Thymus (tissue), 11 donors: ENCODE results near the gene FANCE. TPM values are rescaled to one million over a fixed set of nuclear protein-coding genes. Genes with fewer than 3 reads are reported as not detected.

ENCODE experiments used
- DNase-seq, 9 donors: peaks; one replicate each; pipeline ENCODE4 v3.0.0-alpha.2; 2013; ENCODE audit warnings: low spot score in 9 of 9, low read depth in 6 of 9, missing footprints in 1 of 9
- H3K27ac ChIP-seq, 2 donors: one replicate each; pipeline ENCODE4 v1.5.1; 2013; ENCODE audit warnings: control low read depth in 1 of 2, low read depth in 1 of 2, low read length in 1 of 2, mild to moderate bottlenecking in 1 of 2, moderate library complexity in 1 of 2
- H3K27me3 ChIP-seq, 2 donors: one replicate each; pipeline ENCODE4 v1.5.1; 2013; ENCODE audit warnings: low read length in 1 of 2; ENCODE audit not compliant: control insufficient read depth in 2 of 2, insufficient read depth in 1 of 2
- H3K36me3 ChIP-seq, 2 donors: one replicate each; pipeline ENCODE4 v1.5.1; 2013; ENCODE audit warnings: low read length in 1 of 2, mild to moderate bottlenecking in 1 of 2, moderate library complexity in 1 of 2; ENCODE audit not compliant: control insufficient read depth in 2 of 2, insufficient read depth in 2 of 2
- H3K4me1 ChIP-seq, 2 donors: one replicate each; pipeline ENCODE4 v1.5.1; 2013; ENCODE audit warnings: low read length in 2 of 2; ENCODE audit not compliant: control insufficient read depth in 2 of 2, insufficient read depth in 2 of 2
- H3K4me3 ChIP-seq, 2 donors: one replicate each; pipeline ENCODE4 v1.5.1; 2013; ENCODE audit warnings: low read length in 2 of 2, control low read depth in 1 of 2, mild to moderate bottlenecking in 1 of 2
- H3K9me3 ChIP-seq, 2 donors: one replicate each; pipeline ENCODE4 v1.5.1; 2013; ENCODE audit warnings: low read length in 1 of 2, mild to moderate bottlenecking in 1 of 2; ENCODE audit not compliant: control insufficient read depth in 2 of 2, insufficient read depth in 1 of 2
- WGBS: extraction: QIAGEN DNeasy Blood & Tissue Kit; methylation state at CpG from one replicate; pipeline ENCODE4 v1.1.7; 2013; 5-methylcytosine and 5-hydroxymethylcytosine counted together
- polyA plus RNA-seq: library from polyadenylated mRNA; stranded (reverse); fragments of 200-250 nt; gene quantifications from one replicate; pipeline ENCODE4 v1.2.3, GENCODE V29; 2013
- total RNA-seq: library from RNA; stranded (reverse); fragments of 120-200 nt; gene quantifications from one replicate; pipeline ENCODE4 v1.2.4, GENCODE V29; 2013
- donor health status: healthy.

FANCE gene
- total and polyA plus RNA-seq, 2 donors: 3.6 to 8.4 TPM

DNA sequence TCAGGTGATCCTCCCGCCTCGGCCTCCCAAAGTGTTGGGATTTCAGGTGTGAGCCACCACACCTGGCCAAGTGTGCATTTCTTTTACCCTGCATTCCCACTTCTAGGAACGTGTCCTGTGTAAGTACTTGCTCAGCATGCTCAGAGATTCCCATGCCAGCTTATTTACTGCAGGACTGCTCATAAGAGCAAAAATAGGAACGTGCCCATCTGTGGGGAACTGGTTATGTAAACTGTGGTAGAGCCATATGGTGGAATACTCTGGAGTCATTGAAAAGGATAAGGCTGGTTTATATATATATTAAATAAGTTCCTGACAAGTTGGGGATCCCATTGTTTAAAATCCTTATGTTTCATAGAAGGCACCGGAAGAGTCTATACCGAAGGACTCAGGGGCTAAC is 38.2 kb upstream of the FANCE start:
- no peak overlapping the region for H3K4me3 ChIP-seq
- H3K27ac ChIP-seq: no peak overlapping the region
- H3K36me3 ChIP-seq: peaks cover 8 to 36% of the 10 kb centered on the region in 2 donors
- peaks cover 10 to 30% of the 10 kb centered on the region in 2 donors for H3K4me1 ChIP-seq
- WGBS: 98% methylated on average over 6 of the region's 6 CpGs
- H3K9me3 ChIP-seq: peaks cover 0 to 3% of the 10 kb centered on the region in 2 donors
- H3K27me3 ChIP-seq: no peaks in the 10 kb centered on the region
- no peak for DNase-seq

DNA sequence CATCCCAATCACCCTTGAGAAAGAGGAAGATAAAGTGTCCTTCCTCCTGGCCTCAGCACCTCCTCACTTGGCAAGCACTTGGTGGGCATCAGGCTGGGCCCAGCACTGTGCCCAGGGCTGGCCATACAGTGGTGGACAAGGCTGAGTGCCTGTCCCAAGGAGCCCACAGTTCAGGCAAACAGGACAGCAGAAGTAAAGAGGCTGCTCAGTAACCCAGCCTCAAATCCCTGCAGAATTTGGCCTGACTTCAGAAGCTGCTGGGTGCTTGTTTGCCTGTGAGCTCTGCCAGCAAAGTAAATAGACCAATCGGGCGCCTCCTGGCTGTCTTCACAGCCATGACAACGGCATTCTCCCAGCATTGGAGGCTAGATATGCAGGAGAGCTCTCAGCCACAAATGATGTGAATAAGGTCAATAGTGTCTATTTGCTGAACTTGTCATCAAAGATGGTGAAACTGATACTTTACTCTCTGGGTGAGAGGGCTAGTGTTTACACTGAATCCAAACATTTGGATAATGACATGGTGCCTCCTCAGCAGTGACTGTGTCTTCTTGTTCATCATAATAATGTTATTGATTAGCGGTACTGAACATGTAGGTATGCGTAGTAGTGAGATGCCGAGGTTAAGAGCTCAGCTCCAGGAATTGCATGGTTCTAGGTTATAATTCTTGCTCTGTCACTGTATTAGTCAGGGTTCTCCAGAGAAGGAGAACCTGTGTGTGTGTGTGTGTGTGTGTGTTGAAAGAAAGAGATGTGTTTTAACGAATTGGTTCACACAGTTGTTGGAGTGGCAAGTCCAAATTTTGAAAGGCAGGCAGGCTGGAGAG is 36.9 kb upstream of the FANCE start:
- Histone ChIP-seq H3K4me1 (peaks cover 17 to 40% of the 10 kb centered on the region in 2 donors), H3K27me3 (no peaks in the 10 kb centered on the region), H3K36me3 (peaks cover 9 to 36% of the 10 kb centered on the region in 2 donors), H3K9me3 (peaks cover 0 to 3% of the 10 kb centered on the region in 2 donors), H3K4me3 (no peak overlapping the region), H3K27ac (no peak overlapping the region)
- DNase-seq: peak in 2 of 9 donors; percentile 28 to 47
- WGBS: 90% methylated on average over 7 of the region's 7 CpGs

DNA sequence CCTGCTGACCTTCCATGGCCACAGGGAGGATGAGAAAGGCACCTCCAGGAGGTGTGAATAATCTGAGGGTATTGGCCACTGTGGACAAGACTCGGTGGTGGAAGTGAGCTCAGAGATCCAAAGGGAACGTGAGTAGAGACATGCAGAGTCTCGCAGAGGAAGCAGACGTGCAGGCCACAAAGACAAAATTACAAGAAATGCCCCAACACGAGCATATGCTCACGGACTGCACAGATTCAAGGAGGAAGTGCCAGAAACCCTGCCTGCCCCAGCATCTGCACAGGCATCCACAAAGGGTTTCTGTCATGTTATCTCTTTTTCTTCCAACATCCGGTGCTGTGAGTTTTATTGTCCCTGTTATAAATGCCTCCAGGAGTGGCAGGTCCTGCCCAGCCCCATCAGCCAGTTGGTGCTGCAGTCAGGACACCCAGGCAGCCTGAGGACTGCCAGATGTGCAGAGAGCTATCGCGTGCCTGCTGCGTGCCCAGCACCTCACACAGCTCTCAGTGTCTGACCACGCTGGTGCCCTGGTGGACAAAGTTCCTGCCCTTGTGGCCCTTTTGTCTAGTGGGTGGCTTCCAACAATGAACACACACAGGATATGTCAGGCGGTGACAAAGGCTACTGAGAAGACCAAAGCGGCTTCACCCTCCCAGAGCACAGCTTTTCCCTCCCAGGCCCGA is 34.0 kb upstream of the FANCE start:
- no peak overlapping the region for H3K27ac ChIP-seq
- peaks cover 19 to 30% of the 10 kb centered on the region in 2 donors for H3K4me1 ChIP-seq
- no peaks in the 10 kb centered on the region for H3K9me3 ChIP-seq
- WGBS: 48% methylated on average over 14 of the region's 14 CpGs
- no peak overlapping the region for H3K4me3 ChIP-seq
- H3K36me3 ChIP-seq: peaks cover 13 to 27% of the 10 kb centered on the region in 2 donors
- H3K27me3 ChIP-seq: no peaks in the 10 kb centered on the region
- peak in 2 of 9 donors; percentile 25 to 41 for DNase-seq

DNA sequence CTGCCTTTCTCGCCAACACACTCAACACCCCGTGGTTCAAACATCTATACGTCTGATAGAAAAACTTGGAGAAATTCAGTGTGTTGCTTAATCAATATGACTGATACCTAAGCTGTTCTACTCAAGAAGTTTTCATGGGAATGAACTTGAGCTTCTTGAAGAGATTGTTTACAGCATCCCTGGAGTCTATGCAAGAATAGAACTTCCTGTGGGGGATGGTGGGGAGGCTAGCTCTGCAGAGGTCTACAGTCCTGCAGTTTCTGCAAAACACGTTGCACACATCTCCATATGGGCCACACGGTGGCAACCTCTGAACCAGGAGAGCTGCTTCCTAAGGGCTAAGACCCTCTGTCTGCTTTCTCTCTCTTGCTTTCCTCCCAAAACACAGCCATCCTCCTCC is 32.7 kb upstream of the FANCE start:
- Histone ChIP-seq H3K27ac (peak overlapping the region in 1 of 2 donors; percentile 57), H3K9me3 (no peaks in the 10 kb centered on the region), H3K4me3 (no peak overlapping the region), H3K36me3 (peaks cover 14 to 27% of the 10 kb centered on the region in 2 donors), H3K27me3 (no peaks in the 10 kb centered on the region), H3K4me1 (peaks cover 19 to 30% of the 10 kb centered on the region in 2 donors)
- 64% methylated on average over 5 of the region's 5 CpGs for WGBS
- DNase-seq: peak in 8 of 9 donors; percentile 45 to 85 (median 56)

- Histone ChIP-seq H3K9me3 (no peaks in the 10 kb centered on the region), H3K27ac (peak overlapping the region in 1 of 2 donors; percentile 27), H3K4me3 (no peak overlapping the region), H3K36me3 (peaks cover 18 to 29% of the 10 kb centered on the region in 2 donors), H3K4me1 (peaks cover 19 to 26% of the 10 kb centered on the region in 2 donors), H3K27me3 (no peaks in the 10 kb centered on the region)
- no peak for DNase-seq
- 98% methylated on average over 14 of the region's 14 CpGs for WGBS
Observed at GRCh38 chr6:35419961-35420360, 32.2 kb upstream of the FANCE start.

GRCh38 chr6:35425284-35425683 is 26.9 kb upstream of the FANCE start:
- no peaks in the 10 kb centered on the region for H3K27me3 ChIP-seq
- peaks cover 0 to 2% of the 10 kb centered on the region in 2 donors for H3K4me1 ChIP-seq
- no peak overlapping the region for H3K27ac ChIP-seq
- peaks cover 0 to 17% of the 10 kb centered on the region in 2 donors for H3K9me3 ChIP-seq
- 94% methylated on average over 3 of the region's 3 CpGs for WGBS
- H3K4me3 ChIP-seq: no peak overlapping the region
- DNase-seq: no peak
- peaks cover 20 to 41% of the 10 kb centered on the region in 2 donors for H3K36me3 ChIP-seq

DNA sequence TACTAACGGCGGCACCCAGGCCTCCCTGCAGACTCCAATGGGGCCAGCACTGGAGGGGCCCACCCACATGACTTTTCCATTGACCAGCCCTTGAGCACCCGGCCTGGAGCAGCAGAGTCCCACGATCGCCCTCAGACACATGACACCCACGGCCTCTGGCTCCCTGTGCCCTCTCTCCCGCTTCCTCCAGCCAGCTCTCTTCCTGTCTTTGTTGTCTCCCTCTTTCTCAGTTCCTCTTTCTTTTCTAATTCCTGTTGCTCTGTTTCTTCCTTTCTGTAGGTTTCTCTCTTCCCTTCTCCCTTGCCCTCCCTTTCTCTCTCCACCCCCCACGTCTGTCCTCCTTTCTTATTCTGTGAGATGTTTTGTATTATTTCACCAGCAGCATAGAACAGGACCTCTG is 26.1 kb upstream of the FANCE start:
- Histone ChIP-seq H3K36me3 (peaks cover 19 to 41% of the 10 kb centered on the region in 2 donors), H3K4me3 (no peak overlapping the region), H3K27ac (no peak overlapping the region), H3K4me1 (peaks cover 0 to 2% of the 10 kb centered on the region in 2 donors), H3K9me3 (peaks cover 0 to 17% of the 10 kb centered on the region in 2 donors), H3K27me3 (no peaks in the 10 kb centered on the region)
- WGBS: 58% methylated on average over 8 of the region's 8 CpGs
- DNase-seq: no peak

DNA sequence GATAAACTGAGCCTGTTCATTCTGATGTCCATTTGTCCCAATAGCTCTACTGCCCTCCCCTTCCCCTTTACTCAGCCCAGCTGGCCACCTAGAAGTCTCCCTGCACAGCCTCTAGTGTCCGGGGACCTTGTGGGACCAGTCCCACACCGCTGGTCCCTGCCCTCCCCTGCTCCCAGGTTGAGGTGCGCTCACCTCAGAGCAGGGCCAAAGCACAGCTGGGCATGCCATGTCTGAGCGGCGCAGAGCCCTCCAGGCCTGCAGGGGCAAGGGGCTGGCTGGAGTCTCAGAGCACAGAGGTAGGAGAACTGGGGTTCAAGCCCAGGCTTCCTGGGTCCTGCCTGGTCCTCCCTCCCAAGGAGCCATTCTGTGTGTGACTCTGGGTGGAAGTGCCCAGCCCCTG is 24.7 kb upstream of the FANCE start:
- Histone ChIP-seq H3K27me3 (no peaks in the 10 kb centered on the region), H3K4me1 (no peaks in the 10 kb centered on the region), H3K9me3 (peaks cover 0 to 17% of the 10 kb centered on the region in 2 donors), H3K4me3 (no peak overlapping the region), H3K27ac (no peak overlapping the region), H3K36me3 (peaks cover 15 to 34% of the 10 kb centered on the region in 2 donors)
- 97% methylated on average over 5 of the region's 5 CpGs for WGBS
- no peak for DNase-seq

DNA sequence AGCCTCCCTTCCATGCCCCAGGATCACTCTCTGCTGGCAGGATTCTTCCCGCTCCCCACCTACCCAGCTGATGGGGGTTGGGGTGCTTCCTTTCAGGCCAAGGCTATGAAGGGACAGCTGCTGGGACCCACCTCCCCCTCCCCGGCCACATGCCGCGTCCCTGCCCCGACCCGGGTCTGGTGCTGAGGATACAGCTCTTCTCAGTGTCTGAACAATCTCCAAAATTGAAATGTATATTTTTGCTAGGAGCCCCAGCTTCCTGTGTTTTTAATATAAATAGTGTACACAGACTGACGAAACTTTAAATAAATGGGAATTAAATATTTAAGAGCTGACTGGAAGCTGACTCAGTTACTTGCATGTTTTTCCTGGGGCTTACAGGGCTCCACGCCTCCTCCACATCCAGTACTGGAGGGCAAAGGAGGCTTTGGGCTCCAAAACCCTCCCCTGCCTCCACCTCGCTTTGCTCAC is 24.3 kb upstream of the FANCE start:
- 85% methylated on average over 9 of the region's 9 CpGs for WGBS

More for the DNA sequence above, 24.3 kb upstream of the FANCE start:
- H3K4me3 ChIP-seq: no peak overlapping the region
- H3K4me1 ChIP-seq: no peaks in the 10 kb centered on the region
- no peak overlapping the region for H3K27ac ChIP-seq
- H3K36me3 ChIP-seq: peaks cover 12 to 34% of the 10 kb centered on the region in 2 donors
- peaks cover 0 to 17% of the 10 kb centered on the region in 2 donors for H3K9me3 ChIP-seq
- no peaks in the 10 kb centered on the region for H3K27me3 ChIP-seq
- DNase-seq: no peak
